Astrocyte (in vitro differentiated cells and primary cell): Measurements from ENCODE around the gene ZC3H11A.

Experiments used
- CTCF ChIP-seq: IDR thresholded peaks from 2 replicates; pipeline ENCODE4 v1.5.1; 2011; ENCODE audit warnings: low read depth, mild to moderate bottlenecking, inconsistent platforms, low read length, moderate library complexity; ENCODE audit not compliant: insufficient read depth
- EZH2 ChIP-seq: IDR thresholded peaks from 2 replicates; pipeline ENCODE4 v1.6.1; 2012; ENCODE audit warnings: mild to moderate bottlenecking, low read length, inconsistent platforms; ENCODE audit not compliant: insufficient read depth

- TF ChIP-seq CTCF (no peak), EZH2 (no peak)
These were observed 3.7 kb downstream of the ZC3H11A start for GRCh38 chr1:203799157-203799556.
